K562 (cell line): ENCODE data around the gene NOL12. TPM values are rescaled to one million over a fixed set of nuclear protein-coding genes. Genes with fewer than 3 reads are reported as not detected.
A peak's percentile ranks its signal among the peaks of the same experiment; 100 is the strongest.

Experiments used
- ADNP ChIP-seq: fragments of 200-800 bp; sonication (Bioruptor generic); IDR thresholded peaks from 2 replicates; pipeline ENCODE4 v1.6.1; 2016; ENCODE audit warnings: missing genetic modification characterization, missing compliant biosample characterization
- BRF1 ChIP-seq: IDR thresholded peaks from 3 replicates; pipeline ENCODE4 v1.6.1; 2011; ENCODE audit warnings: borderline replicate concordance, mild to moderate bottlenecking; ENCODE audit not compliant: insufficient read length; ENCODE audit errors: extremely low read depth
- EP300 ChIP-seq: IDR thresholded peaks from 2 replicates; pipeline ENCODE4 v1.6.1; 2012; ENCODE audit warnings: low read length, improper control_type of control experiment
- FOXA3 ChIP-seq, 2 experiments: fragments of 450-650 bp in 1 of 2; sonication (generic) in 1 of 2; formaldehyde crosslinking; IDR thresholded peaks in 1 of 2; conservative IDR thresholded peaks in 1 of 2; 2 replicates each; pipeline versions ENCODE4 v1.4.0 to v1.8.0; 2020 to 2022; ENCODE audit warnings: mild to moderate bottlenecking in 2 of 2, missing genetic modification reagents in 1 of 2
- MNT ChIP-seq, 2 experiments: fragments of 450-650 bp; conservative IDR thresholded peaks; 2 replicates each; pipeline ENCODE4 v1.6.1; 2017; ENCODE audit warnings: mild to moderate bottlenecking in 2 of 2, moderate library complexity in 2 of 2
- MYNN ChIP-seq, 2 experiments: sonication (generic); formaldehyde crosslinking in 1 of 2; IDR thresholded peaks; 2 replicates each; pipeline versions ENCODE4 v1.5.0 to v1.6.1; 2016 to 2020; ENCODE audit warnings: antibody characterized with exemption in 1 of 2, missing genetic modification reagents in 1 of 2
- RBM25 ChIP-seq: fragments of 200-400 bp; formaldehyde crosslinking; IDR thresholded peaks from 2 replicates; pipeline ENCODE4 v1.6.1; 2018; ENCODE audit warnings: low read length, low read depth, moderate library complexity; ENCODE audit not compliant: severe bottlenecking
- ZBED1 ChIP-seq: IDR thresholded peaks from 2 replicates; pipeline ENCODE4 v1.6.1; 2014
- ZNF263 ChIP-seq: sonication (generic); formaldehyde crosslinking; IDR thresholded peaks from 2 replicates; pipeline ENCODE4 v1.8.0; 2022; ENCODE audit warnings: mild to moderate bottlenecking, missing genetic modification reagents, borderline replicate concordance
- ZNF318 ChIP-seq, 2 experiments: fragments of 450-650 bp; IDR thresholded peaks; 2 replicates each; pipeline ENCODE4 v1.6.1; 2016; ENCODE audit warnings: mild to moderate bottlenecking in 2 of 2, borderline replicate concordance in 1 of 2, low read depth in 1 of 2, moderate library complexity in 1 of 2
- ZNF444 ChIP-seq: fragments of 250-450 bp; sonication (Bioruptor Pico); IDR thresholded peaks from 2 replicates; pipeline ENCODE4 v1.4.0; 2020; ENCODE audit warnings: mild to moderate bottlenecking, moderate library complexity
- ZNF780A ChIP-seq: fragments of 250-450 bp; sonication (Bioruptor Pico); IDR thresholded peaks from 2 replicates; pipeline ENCODE4 v1.5.0; 2021; ENCODE audit warnings: mild to moderate bottlenecking
- polyA plus RNA-seq, 8 experiments: library from polyadenylated mRNA; depleted of rRNA in 4 of 8; stranded (reverse) in 5 of 8; unstranded in 3 of 8; fragments of >200 nt; fragmentation: Nextera tagmentation in 2 of 8; fragmentation: Illumina TruSeq in 1 of 8; extraction: Ambion mirVana in 2 of 8; extraction: Trizol in 1 of 8; gene quantifications; 2 replicates each; pipeline versions ENCODE4 v1.2.1 to v1.2.3, GENCODE V29; 2011 to 2014; ENCODE audit warnings: inconsistent platforms in 1 of 8, missing spikeins in 1 of 8
- total RNA-seq, 7 experiments: library from RNA; depleted of rRNA in 6 of 7; stranded (reverse); fragments of >200 nt in 6 of 7; fragmentation: Illumina TruSeq in 2 of 7; extraction: Trizol in 2 of 7; gene quantifications; 2 replicates each; pipeline versions ENCODE4 v1.2.1 to v1.2.3, GENCODE V29; 2011 to 2021; ENCODE audit warnings: low replicate concordance in 1 of 7
- TF ChIP-seq, protein P1 (sequence below): fragments of 250-450 bp; sonication (Bioruptor Pico); IDR thresholded peaks from 2 replicates; pipeline ENCODE4 v1.5.0; 2020; ENCODE audit warnings: mild to moderate bottlenecking, borderline replicate concordance
- TF ChIP-seq, protein P2 (sequence below): sonication (generic); formaldehyde crosslinking; IDR thresholded peaks from 2 replicates; pipeline ENCODE4 v1.9.0; 2022; ENCODE audit warnings: mild to moderate bottlenecking, missing genetic modification reagents

Gene NOL12
- total and polyA plus RNA-seq, 9 of the 15 experiments (the other 6 are each of a cell fraction or from before 2014, with no cell fraction given), result 2.8 to 40.9 (median 28.5) TPM

DNA sequence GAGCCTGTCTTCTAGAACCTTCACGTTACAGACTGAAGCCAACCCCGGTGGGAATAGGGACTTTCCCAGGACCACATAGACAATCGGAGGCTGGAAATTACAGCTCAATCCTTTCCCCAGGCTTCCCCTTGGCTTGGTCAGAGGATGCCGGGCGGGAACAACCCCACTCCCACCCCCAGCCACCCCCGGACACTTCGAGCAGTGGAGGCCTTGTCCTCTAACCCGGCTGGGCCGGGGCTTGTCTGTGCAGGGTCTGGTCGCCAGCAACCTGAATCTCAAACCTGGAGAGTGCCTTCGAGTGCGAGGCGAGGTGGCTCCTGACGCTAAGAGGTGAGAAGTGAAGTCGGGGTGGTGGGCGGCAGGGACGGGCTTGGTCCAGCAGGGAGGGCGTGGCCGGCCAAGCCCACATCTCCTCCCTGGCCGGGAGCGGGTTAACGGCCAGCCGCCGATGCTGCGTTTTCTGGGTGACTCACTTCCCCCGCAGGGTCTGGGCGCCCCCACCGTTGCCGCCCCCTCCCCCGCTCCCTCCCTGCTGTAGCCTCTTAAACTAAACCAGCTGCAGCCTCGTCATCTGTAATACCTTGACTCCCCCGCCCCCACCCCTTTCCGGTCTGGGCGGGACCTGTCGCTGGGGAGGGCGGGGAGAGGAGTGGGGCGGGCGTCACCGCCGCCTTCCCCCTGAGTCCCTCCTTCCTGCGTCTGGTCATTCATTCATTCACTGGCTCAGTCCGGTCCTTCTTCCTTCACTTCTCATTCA lies 9.2 kb upstream of the NOL12 start (continued):
- peak in 1 of 2 experiments; percentile 65; a peak in 1 of 4 replicates for TF ChIP-seq ZNF318 (IDR thresholded peaks at IDR 0.05; ENCODE audit: borderline replicate concordance in 1 of 2, low read depth in 1 of 2)
- peak; percentile 48; the same call in 1 of the 2 replicates for TF ChIP-seq MYNN (IDR thresholded peaks at IDR 0.05)
- no peak for TF ChIP-seq MYNN (CRISPR knock-in tag; IDR thresholded peaks at IDR 0.05)
- TF ChIP-seq RBM25, result no peak
- TF ChIP-seq ZNF263 (CRISPR knock-in tag), result no peak
- TF ChIP-seq, protein P1, sequence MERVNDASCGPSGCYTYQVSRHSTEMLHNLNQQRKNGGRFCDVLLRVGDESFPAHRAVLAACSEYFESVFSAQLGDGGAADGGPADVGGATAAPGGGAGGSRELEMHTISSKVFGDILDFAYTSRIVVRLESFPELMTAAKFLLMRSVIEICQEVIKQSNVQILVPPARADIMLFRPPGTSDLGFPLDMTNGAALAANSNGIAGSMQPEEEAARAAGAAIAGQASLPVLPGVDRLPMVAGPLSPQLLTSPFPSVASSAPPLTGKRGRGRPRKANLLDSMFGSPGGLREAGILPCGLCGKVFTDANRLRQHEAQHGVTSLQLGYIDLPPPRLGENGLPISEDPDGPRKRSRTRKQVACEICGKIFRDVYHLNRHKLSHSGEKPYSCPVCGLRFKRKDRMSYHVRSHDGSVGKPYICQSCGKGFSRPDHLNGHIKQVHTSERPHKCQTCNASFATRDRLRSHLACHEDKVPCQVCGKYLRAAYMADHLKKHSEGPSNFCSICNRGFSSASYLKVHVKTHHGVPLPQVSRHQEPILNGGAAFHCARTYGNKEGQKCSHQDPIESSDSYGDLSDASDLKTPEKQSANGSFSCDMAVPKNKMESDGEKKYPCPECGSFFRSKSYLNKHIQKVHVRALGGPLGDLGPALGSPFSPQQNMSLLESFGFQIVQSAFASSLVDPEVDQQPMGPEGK (CRISPR knock-in tag), result no peak
- TF ChIP-seq ZNF780A (CRISPR knock-in tag), result no peak
- TF ChIP-seq, protein P2, sequence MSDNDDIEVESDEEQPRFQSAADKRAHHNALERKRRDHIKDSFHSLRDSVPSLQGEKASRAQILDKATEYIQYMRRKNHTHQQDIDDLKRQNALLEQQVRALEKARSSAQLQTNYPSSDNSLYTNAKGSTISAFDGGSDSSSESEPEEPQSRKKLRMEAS (CRISPR knock-in tag), result no peak; the same call in 1 of the 2 replicates
- TF ChIP-seq EP300, result peak; percentile 62; the same call in 1 of the 2 replicates
- no peak for TF ChIP-seq BRF1
- TF ChIP-seq ZBED1, result no peak
- peak; percentile 17 to 69; a peak in 3 of 4 replicates for TF ChIP-seq MNT (conservative IDR thresholded peaks at IDR 0.05)
- no peak for TF ChIP-seq FOXA3 (CRISPR knock-in tag; conservative IDR thresholded peaks at IDR 0.05 in 1 of 2, IDR thresholded peaks at IDR 0.05 in 1 of 2)
- peak; percentile 53 for TF ChIP-seq ZNF444 (CRISPR knock-in tag)
- TF ChIP-seq ADNP (tag), result no peak
